DMS 273 (cell line): ENCODE results near the gene SMTNL1.
"Not testable (repeated sequence)": the region's sequence is repeated elsewhere in the genome, so short reads cannot be mapped to it uniquely, and the experiment has no call there.

Source experiments
- DNase-seq: peaks from one replicate; lab custom pipeline; 2025; ENCODE audit not compliant: unreplicated experiment; lab: John Stamatoyannopoulos, UW

SMTNL1 gene

DNA sequence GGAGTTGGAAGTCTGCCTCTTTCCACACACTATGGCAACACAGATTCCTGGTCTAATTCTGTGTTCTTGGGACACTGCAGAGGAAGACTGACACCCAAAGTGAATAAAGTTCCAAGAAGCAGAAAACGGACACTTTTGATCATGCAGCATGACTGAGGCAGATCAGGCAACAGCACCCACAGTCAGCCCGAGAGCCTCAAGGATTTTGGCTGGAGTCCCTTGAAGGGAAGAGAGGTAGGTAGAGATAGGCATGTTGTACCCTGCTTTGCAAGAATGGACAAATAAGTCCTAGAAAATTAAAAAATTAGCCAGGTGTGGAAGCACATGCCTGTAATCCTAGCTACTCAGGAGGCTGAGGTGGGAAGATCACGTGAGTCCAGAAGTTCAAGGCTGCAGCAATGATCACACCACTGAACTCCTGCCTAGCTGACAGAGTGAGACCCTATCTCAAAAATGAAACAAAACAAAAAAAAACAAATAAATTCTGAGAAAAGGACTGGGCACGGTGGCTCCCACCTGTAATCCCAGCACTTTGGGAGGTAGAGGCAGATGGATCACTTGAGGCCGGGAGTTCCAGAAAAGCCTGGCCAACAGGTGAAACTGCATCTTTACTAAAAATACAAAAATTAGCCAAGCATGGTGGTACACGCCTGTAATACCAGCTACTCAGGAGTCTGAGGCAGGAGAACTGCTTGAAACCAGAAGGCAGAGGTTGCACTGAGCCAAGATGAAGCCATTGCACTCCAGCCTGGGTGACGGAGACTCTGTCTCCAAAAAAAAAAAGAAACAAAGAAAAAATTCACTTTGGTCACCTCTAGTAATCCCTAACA is 28.8 kb upstream of the SMTNL1 start:
- no peak for DNase-seq

DNA sequence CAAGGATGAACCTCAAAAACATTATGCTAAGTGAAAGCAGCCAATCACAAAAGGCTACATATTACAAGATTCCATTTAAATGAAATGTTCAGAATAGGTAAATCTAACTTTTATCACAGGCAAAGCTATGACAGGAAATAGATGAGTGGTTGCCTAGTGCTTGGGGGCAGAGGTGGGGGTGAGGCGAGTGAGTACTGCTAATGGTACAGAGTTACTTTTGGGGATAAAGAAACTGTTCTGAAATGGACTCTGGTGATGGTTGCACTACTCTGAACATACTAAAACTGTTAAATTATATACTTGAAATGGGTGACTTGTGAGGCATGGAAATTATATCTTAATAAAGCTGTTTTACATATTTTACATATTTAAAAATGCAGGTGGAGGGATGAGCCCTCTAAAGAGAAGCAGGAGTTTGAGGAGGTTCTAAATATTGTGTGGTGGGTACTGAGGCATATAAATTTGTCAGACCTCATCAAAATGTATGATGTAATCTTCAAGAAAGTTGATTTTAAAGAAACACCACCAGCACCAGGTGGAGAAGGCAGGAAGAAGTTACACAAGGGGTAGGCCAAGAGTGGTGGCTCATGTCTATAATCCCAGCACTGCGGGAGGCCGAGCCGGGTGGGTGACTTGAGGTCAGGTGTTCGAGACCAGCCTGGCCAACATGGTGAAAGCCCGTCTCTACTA is 25.5 kb upstream of the SMTNL1 start:
- DNase-seq: no peak

DNA sequence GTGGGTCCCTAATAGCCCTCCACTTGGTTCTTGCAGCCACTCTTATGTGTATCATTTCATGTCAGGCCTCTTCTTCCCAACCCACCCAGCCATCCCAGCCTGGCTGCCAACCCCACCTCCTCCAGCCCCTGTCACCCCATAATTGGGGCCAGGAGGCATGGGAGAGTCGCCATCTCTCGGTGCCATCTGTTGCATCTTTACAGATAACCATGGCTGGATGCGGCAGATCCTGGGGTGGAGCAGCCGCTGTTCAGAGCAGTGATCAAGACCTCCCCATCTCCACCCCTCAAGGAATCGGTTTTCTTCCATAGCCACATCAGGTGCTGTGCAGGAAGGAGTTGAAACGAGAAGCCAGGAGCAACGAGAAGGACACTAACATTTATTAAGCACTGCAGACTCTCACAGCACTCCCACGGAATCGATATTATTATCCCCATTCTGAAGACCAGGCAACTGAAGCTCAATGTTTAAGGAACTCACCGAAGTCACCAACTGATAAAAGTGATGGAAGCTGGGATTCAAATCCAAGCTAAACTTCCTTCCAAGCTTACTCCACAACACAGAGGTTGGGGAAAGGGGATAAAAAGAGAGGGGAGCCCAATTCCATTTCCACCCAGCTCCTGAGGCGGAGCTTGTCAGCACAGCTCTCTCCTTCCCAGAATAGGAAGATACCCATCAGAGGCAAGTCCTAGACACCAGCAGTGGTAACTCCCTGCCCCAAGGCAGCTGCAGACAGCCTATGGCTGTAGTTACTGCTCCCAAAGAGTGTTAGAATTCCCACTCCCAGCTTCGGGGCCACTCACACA is 24.5 kb upstream of the SMTNL1 start:
- DNase-seq: peak; percentile 40

- DNase-seq: no peak
Measured at GRCh38 chr11:57513452-57513795, 24.0 kb upstream of the SMTNL1 start.

GRCh38 chr11:57513911-57514537 is 23.4 kb upstream of the SMTNL1 start:
- DNase-seq: peak; percentile 71

DNA sequence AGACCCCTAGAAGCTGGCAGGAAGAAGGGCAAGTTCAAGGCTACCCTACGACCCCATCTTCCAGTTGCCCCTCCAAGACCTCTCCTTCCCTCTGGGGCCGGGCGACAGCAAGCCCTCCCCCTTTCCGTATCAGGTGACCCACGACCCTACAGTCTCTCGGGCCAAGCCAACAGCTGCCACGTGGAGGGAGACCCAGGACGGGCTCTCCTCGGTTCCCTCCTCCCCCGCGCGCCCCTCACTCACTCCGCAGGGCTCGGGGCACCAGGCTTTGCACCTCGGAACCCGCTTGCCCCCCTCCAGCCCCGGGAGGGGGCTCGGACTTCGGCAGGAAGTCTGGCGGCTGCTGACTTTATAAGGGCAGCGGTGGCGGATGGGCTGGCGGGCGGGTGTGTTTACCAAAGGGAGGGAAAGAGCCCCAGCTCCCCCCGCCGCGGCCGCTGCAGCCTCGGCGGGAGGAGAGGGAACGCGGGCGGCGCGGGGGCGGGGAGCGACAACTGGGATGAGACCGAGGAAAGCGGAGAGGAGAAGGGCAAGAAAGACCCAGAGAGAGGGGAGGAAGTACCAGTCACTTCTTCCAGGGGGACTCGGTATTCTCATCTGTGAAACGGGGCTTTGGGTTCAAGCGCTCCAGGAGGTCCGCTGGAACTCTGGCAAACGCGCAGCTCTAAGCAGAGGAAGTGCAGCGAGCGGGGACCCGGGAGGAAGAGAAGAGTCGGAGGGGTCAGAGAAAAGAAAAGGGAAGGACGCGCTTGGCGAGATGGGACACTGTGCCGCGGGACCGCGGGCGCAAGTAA is 22.7 kb upstream of the SMTNL1 start:
- DNase-seq: peak; percentile 72

GRCh38 chr11:57515332-57516060 is 21.9 kb upstream of the SMTNL1 start, which contains the start of gene SLC43A1:
Gene SLC43A1 (minus strand): TSS chr11:57515702. CDS start chr11:57514111, 1,591 bp downstream.
- peak; percentile 70 for DNase-seq

DNA sequence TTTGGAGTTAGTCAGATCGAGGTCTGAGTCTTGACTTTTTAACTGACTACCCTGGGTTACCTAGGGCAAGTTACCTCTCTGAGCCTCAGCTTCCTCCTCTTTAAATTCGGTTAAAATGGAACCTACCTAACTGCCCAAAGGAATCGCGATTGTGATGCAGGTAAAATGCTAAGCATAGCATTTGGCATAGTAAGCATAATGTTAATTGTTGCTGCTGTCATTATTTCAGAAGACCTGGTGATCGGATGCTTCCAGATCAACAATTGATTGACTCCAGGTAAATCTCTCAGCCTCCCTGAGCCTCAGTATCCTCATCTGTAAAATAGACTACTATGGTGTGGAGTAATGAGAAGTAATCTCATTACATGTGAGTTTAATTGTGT is 21.3 kb upstream of the SMTNL1 start:
- no peak for DNase-seq

DNA sequence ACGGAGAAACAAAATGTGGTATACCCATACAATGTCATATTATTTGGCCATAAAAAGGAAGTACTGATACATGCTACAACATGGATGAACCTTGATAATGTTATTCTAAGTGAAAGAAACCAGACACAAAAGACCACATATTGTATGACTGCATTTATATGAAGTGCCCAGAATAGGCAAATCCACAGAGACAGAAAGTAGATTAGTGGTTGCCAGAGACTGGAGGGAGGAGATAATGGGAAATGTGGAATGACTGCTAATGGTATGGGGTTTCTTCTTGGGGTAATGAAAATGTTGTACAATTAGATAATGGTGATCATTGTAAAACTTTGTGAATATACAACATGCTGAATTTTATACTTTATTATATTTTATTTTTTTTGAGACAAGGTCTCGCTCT is 16.3 kb upstream of the SMTNL1 start:
- DNase-seq: no peak

DNA sequence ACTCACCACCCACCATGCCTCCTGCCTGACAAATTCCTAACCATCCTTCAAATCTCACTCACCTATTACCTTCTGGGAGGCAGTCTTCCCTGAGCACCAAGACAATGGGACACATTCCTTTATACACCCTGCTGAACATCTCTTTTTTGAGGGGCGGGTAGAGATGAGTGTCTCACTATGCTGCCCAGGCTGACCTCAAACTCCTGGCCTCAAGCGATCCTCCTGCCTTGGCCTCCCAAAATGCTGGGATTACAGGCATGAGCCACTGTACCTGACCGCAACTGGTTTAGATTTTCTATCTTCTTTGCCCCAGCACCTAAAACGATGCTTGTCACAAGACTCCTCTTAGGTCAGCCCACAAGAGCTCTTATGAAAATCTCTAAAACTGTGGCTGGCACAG is 14.0 kb upstream of the SMTNL1 start:
- DNase-seq: no peak

GRCh38 chr11:57527056-57527631 is 10.3 kb upstream of the SMTNL1 start:
- peak; percentile 71 for DNase-seq

DNA sequence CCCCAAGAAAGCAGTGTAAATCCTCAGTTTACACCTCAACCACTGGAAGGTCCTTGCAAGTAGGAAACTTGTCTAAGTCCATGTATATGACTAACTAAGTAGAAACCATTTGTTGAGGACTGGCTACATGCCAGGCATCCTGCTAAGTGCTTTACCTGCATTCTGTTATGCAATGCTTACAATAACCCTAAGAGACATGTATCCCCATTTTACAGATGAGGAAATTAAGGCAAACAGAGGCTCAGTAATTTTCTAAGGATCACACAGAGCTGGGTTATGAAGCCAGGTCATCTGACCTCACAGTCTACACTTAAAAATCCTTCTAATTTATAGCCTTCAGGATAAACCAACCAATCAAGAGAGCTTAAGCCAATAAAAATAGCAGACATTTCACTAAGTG is 8.4 kb upstream of the SMTNL1 start:
- no peak for DNase-seq

DNA sequence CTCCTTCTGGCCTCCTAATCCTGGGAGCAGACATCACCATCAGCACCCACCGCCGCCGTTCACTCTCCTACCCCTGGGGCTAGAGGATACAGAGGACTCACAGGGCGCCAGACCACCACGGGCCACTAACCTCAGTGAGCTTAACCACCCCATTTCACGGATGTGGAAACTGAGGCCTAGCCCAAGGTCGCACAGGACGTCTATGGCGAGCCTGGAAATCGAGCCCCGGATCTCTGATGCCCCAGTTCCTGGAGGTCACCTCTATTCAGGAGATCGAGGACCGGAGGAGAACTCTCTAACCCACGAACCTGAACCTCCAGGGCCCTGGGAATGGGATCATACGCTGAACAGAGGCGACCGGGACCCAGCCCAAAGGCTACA is 7.2 kb upstream of the SMTNL1 start:
- peak; percentile 37 for DNase-seq

DNA sequence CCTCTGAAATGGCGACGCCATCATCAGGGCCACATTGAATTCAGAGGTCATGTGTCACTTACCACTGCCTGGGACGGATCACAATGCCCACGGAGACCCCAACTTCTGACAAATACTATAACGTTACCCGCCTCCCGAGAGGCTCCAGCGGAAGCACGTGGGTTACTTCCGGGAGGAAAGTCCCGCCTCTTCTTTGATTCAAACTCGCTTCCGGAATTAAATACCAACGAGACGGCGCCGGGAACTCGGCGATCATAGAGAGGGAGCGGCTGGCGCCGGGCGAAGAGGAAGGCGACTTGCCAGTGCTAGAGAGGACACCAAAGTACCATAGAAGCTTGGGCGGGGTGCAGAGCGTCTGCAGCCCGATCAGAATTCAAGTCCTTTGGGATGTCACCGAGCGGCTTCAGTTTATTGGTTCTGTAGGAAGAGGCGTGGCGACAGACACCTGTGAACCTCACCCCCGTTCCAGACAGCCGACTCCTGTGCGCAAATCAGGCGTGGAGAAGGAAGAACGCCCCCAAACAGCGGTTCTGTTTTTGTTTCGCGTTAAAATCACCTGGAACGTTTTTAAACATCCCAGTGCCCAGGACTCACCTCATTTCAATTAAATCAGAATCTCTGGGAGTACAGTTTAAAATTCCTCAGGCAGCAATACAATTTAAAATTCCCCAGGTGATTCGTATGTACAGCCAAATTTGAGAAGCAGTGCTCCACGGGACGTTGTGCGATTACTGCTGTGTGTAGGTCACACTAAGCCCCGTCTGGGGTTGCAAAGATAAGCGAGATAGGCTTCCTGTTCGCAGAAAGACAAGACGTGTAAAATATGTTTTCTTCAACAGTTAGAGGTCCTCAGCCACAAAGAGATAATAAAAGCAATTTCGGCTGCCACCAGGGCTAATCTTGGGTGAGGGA is 6.5 kb upstream of the SMTNL1 start, which contains the start of gene TIMM10:
Gene TIMM10 (minus strand): TSS at position 159 of the 912 bp plus-strand sequence. CDS start 565 bp downstream, outside the sequence.
- DNase-seq: peak; percentile 98

DNA sequence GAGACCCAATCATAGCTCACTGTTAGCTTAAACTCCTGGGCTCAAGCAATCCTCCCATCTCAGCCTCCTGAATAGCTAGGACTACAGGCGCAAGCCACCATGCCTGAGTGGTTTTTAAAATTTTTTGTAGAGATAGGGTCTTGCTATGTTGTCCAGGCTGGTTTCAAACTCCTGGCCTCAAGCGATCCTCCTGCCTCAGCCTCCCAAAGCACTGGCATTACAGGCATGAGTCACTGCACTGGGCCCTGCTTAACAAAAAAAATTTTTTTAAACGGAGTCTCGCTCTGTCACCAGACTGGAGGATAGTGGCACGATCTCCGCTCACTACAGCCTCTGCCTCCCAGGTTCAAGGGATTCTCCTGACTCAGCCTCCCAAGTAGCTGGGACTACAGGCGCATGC is 2.9 kb upstream of the SMTNL1 start:
- DNase-seq: not testable (repeated sequence)

DNA sequence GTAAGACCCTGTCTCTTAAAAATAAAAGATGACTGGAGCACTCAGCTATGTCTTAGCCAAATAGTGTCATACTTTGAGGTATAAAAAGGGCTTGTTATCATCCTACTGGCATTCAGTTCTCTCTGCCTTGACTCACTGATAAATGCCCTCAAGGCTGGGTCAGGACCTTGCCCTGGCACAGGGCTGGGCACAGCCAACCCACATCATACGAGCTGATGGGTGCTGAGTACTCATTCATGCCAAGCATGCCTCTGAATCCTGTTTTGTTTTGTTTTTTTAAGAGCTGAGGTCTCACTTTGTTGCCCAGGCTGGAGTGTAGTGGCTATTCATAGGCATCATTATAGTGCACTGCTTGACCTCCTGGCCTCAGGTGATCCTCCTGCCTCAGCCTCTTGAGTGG is 1.9 kb downstream of the SMTNL1 start:
- DNase-seq: no peak

- no peak for DNase-seq
Measured at GRCh38 chr11:57541169-57541568, 3.8 kb downstream of the SMTNL1 start.

DNA sequence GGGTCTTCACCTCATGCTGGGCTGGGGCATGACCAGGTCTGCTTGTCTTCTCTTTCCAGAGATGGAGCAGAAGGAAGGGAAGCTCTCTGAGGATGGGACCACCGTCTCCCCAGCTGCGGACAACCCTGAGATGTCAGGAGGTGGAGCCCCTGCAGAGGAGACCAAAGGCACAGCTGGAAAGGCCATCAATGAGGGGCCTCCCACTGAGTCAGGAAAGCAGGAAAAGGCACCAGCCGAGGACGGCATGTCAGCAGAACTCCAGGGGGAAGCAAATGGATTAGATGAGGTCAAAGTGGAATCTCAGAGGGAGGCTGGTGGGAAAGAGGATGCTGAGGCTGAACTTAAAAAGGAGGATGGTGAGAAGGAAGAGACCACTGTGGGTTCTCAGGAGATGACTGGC is 5.2 kb downstream of the SMTNL1 start:
- DNase-seq: no peak
